Hair follicular keratinocyte (primary cell): ENCODE data around the gene DEGS2. TPM values are rescaled to one million over a fixed set of nuclear protein-coding genes. Genes with fewer than 3 reads are reported as not detected.

ENCODE experiments used
- total RNA-seq: library from RNA; depleted of rRNA; stranded (reverse); fragments of >200 nt; gene quantifications from 2 replicates; pipeline ENCODE4 v1.2.3, GENCODE V29; 2015

DEGS2 gene
- total RNA-seq: 0.23 TPM in 1 of 2 replicates, not detected in the other

DNA sequence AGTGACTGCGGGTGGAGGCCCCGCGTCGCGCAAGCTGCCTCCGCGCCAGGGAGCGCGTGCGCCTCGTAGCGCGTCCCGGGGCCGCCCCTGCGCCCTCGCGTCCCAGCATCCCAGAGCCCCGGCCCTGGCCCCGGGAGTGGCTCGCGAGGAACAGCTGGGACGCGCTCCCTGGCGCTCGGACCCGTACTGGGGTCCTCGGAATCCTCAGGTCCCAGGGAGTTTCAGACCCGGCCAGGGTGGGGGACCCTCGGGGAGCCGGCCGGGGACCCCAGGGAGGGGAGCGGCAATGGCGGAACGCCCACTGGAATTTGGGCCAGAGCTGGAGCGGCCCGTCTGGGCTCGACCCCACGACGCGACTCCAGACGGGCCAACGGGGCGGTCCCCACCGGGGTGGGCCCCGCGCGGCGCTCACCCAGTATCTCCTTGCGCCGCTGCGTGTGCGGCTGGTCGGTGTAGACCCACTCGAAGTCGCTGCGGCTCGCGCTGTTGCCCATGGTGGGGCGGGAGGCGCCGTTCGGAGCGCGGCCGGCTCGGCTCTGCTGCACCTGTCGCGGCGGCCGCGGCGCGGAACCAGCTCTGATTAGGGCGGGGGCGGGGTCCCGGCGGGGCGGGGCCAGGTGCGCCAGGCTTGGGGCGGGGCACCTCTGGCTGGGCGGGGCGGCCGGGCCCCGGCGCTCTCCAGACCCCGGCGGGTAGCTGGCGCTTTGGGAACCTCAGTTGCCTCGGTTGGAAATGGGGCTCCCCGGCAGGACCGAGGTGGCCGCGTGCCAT is at the start of gene DEGS2:
TSS of gene DEGS2 (minus strand) at position 552 of the 771 bp plus-strand sequence. CDS start at position 494, 58 bp downstream.

Other genes with a start within 250 kb of the DEGS2 start
- gene EVL, start 94.2 kb downstream of the DEGS2 start, total RNA-seq: 19.9 and 24.9 TPM in 2 replicates
- 30.7 and 33.6 TPM in 2 replicates for gene YY1, start 79.5 kb upstream of the DEGS2 start, total RNA-seq
- gene SLC25A29, start 146.8 kb upstream of the DEGS2 start, total RNA-seq: 18.4 and 24.6 TPM in 2 replicates
- gene SLC25A47, start 163.7 kb upstream of the DEGS2 start, total RNA-seq: not detected in 2 replicates
- gene WDR25, start 216.8 kb upstream of the DEGS2 start, total RNA-seq: 9.1 and 11.0 TPM in 2 replicates